C4-2B (cell line): Measurements from ENCODE around the gene CHAC2.

ENCODE experiments used
- H3K27ac ChIP-seq: fragments of 450-650 bp; 2 replicates; pipeline ENCODE4 v1.5.1; 2017
- CTCF ChIP-seq: fragments of 450-650 bp; conservative IDR thresholded peaks from 2 replicates; pipeline ENCODE4 v1.5.1; 2017; ENCODE audit warnings: mild to moderate bottlenecking
- ZFX ChIP-seq: fragments of 450-650 bp; IDR thresholded peaks from 2 replicates; pipeline ENCODE4 v1.6.1; 2017

Gene CHAC2

GRCh38 chr2:53739032-53739431 is 28.6 kb upstream of the CHAC2 start:
- no peak overlapping the region for H3K27ac ChIP-seq

GRCh38 chr2:53740170-53740569 is 27.4 kb upstream of the CHAC2 start:
- TF ChIP-seq CTCF, result peak; percentile 41
- TF ChIP-seq ZFX, result no peak
- H3K27ac ChIP-seq, result no peak overlapping the region

More at GRCh38 chr2:53739032-53739431, 28.6 kb upstream of the CHAC2 start:
- TF ChIP-seq ZFX (no peak), CTCF (no peak)

- no peak overlapping the region for H3K27ac ChIP-seq
- TF ChIP-seq ZFX, result no peak
- TF ChIP-seq CTCF, result no peak
These were observed 23.1 kb upstream of the CHAC2 start for GRCh38 chr2:53744395-53745065.

GRCh38 chr2:53750041-53750768 is 17.4 kb upstream of the CHAC2 start:
- no peak overlapping the region for H3K27ac ChIP-seq
- TF ChIP-seq ZFX (no peak), CTCF (no peak)

GRCh38 chr2:53751728-53752127 is 15.9 kb upstream of the CHAC2 start:
- TF ChIP-seq ZFX (no peak), CTCF (no peak)
- H3K27ac ChIP-seq, result no peak overlapping the region

- TF ChIP-seq ZFX (no peak), CTCF (no peak)
These were observed 15.2 kb upstream of the CHAC2 start for GRCh38 chr2:53752385-53752784.

GRCh38 chr2:53753041-53753440 is 14.6 kb upstream of the CHAC2 start:
- TF ChIP-seq CTCF, result no peak
- no peak for TF ChIP-seq ZFX
- no peak overlapping the region for H3K27ac ChIP-seq

More at GRCh38 chr2:53752385-53752784, 15.2 kb upstream of the CHAC2 start:
- no peak overlapping the region for H3K27ac ChIP-seq
